IPS-18c (cell line): ENCODE data around the gene ME2.
"Not testable (repeated sequence)": the region's sequence is repeated elsewhere in the genome, so short reads cannot be mapped to it uniquely, and the experiment has no call there.

Experiments
- H3K4me3 ChIP-seq: 2 replicates; pipeline ENCODE4 v1.7.0; 2013; ENCODE audit warnings: low read depth, mild to moderate bottlenecking, low read length, moderate library complexity; ENCODE audit not compliant: insufficient read depth
- H3K9me3 ChIP-seq: one replicate; pipeline ENCODE4 v1.6.1; 2013; ENCODE audit warnings: mild to moderate bottlenecking, low read length, moderate library complexity; ENCODE audit not compliant: control insufficient read depth, insufficient read depth

The ME2 gene

DNA sequence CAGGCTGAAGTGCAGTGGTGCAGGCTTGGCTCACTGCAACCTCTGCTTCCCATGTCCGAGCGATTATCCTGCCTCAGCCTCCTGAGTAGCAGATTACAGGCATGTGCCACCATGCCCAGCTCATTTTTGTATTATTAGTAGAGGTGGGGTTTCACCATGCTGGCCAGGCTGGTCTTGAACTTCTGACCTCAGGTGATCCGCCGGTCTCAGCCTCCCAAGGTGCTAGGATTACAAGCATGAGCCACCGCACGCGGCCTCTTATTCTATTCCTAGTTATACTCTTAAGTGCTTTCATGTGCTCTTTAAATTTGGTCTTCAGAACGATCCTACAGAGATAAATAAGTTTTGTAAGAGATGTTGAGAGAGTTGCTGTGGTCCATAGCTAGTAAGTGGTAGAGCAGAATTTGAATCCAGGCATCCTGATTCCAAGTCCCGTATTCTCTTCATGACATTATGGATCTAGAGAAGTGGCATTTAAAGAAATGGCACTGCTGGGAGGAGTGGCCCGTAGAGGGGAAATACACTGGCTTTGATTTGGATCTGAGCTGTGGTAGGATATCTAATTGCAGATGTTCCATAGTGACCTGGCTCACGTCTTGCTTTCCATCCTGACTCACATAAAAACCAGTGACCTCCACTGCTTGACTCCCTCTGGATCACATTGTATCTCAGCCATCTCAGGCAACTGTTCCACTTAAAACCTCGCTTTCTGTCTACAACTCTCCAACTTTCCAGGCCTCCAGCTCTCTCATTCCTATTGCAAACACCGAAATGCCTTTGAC lies 22.8 kb upstream of the ME2 start:
- no peak overlapping the region for H3K4me3 ChIP-seq

DNA sequence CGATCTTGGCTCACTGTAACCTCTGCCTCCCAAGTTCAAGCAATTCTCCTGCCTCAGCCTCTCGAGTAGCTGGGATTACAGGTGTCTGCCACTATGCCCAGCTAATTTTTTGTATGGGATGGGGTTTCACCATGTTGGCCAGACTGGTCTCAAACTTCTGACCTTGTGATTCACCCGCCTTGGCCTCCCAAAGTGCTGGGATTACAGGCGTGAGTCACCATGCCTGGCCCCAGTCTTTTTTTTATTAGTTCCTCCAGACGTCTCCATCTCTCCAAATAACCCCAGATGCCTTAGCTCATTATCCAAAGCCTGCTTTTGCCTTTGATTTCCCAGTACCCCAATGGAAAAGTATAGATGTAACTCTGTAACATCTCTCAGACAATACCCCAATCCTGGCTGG lies 21.8 kb upstream of the ME2 start:
- not testable (repeated sequence) for H3K4me3 ChIP-seq

More for the DNA sequence above, 22.8 kb upstream of the ME2 start:
- H3K9me3 ChIP-seq, result no peaks in the 10 kb centered on the region

DNA sequence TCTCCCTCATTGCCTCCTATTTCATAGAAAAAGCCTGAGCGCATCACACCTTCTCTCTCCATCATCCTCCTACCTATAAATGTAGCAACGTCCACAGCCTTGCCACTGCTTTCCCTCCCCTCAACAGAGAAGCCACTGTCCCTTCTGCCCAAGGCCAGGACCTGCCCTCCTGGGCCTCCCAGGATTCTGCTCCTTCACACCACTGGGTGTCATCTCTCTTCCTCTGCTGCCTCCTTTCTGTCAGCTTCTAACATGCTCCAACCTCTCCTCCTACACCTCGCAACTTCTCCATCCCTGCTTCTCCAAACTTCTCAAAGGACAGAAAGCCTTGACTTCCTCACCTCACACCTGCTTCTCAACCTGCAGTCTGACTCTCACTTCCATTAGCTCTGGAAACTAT lies 21.2 kb upstream of the ME2 start:
- Histone ChIP-seq H3K4me3 (no peak overlapping the region), H3K9me3 (no peaks in the 10 kb centered on the region)

More for the DNA sequence above, 21.8 kb upstream of the ME2 start:
- H3K9me3 ChIP-seq, result not testable (repeated sequence)

DNA sequence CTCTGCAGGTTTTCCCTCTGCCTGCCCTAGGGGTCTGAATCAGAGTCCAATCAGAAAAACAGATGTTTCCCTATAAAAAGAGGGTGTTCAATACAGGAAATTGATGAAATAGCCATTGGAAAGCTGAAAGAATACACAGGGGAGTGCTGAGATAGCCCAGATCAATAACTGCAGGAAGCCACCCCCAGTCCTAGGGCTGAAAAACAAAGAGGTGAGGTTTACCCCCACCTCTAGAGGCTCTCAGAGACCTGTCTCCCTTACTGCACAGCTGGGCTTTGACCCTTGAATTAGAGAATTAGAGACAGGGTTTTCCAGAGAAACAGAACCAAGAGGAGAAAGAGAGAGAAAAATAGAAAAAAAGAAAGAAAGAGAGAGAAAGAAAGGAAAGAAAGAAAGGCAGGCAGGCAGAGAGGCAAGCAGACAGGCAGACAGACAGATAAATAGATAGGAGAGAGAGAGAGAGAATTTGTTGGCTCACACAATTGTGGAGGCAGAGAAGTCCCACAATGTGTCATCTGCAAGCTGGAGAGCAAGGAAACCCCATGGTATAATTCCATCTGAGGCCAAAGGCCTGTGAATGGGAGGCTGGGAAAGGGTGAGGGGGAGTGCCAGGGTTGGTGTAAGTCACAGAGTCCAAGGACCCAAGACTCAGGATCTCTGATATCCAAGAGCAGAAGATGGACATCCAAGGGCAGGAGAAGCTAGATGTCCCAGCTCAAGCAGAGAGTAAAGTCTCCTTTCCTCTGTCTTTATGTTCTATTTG lies 18.9 kb upstream of the ME2 start:
- Histone ChIP-seq H3K9me3 (no peaks in the 10 kb centered on the region), H3K4me3 (no peak overlapping the region)

DNA sequence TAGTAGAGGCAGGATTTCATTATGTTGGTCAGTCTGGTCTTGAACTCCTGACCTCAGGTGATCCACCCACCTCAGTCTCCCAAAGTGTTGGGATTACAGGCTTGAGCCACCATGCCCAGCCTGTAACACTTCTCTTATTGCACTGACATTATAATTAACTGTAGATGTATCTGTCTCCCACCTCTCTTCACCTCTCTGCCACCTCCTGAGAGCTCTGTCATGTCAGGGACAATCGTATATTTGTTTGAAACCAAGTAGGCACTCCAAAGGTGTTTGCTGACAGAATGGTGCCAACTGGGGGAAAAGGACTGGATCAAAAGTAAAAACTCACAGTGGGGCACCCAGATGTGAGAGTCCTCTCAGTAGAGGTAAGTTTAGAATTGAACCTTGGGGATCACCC lies 17.3 kb upstream of the ME2 start:
- Histone ChIP-seq H3K9me3 (no peaks in the 10 kb centered on the region), H3K4me3 (no peak overlapping the region)

DNA sequence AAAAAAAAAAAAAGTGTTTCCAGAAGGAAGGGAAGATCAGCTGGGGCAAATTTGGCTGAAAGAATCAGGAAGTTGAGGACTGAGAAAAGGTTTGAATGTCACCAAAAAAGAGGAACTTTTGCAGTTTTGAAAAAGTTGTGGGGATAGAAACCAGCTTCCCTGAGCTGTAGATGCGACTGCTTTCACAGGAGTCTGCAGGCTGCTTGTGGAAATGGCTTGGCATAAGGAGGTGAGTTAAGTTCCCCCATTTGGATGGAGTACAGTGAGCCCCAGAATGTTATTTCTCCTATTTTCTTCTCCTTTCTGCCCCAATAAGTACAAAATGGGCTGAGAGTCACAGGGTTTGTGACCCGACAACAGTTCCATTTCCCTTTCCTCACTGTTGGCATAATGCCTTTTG lies 16.5 kb upstream of the ME2 start:
- Histone ChIP-seq H3K9me3 (no peaks in the 10 kb centered on the region), H3K4me3 (no peak overlapping the region)

DNA sequence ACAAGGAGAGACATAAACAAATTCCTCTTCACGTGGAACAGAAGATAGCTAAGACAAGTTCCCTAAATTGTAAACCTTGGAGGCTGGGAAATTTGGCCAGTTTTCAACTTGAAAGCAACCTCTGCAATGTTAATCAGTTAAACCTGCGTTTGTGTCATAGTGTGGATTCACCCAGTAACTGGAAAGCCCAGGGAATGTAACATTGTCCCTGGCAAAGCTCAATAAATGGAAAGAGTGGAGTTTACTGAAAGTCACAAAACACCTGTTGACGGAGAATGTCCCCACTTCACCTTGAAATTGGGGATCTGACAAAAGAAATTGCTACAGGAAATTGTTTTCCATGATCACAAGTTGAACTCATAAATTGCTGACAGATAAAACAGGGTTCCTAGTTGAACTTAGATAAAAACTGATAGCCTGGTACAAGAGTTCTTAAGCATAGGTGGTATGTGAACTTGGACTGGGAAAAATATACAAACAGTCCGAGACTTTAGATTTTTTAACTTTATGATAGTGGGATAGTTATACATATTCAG lies 15.0 kb upstream of the ME2 start:
- no peaks in the 10 kb centered on the region for H3K9me3 ChIP-seq
- H3K4me3 ChIP-seq, result no peak overlapping the region

DNA sequence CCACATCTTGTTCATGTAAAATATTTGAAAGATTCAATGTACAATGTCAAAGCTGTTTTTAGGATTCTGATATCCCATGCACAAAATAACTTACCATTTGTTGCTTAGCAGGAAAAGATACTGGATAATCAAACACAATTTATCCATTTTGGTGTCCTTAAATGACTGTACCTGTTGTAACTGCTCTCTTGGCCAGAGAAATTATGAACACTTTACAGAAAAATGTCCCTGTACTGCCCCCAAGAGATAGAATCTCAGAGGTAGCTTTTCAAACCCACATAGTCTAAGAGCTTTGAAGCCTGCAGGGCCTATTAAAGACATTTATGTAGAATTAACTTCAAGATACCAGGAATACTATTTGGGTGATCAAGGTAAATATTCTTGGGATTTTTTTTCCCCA lies 12.2 kb upstream of the ME2 start:
- Histone ChIP-seq H3K4me3 (no peak overlapping the region), H3K9me3 (no peaks in the 10 kb centered on the region)

DNA sequence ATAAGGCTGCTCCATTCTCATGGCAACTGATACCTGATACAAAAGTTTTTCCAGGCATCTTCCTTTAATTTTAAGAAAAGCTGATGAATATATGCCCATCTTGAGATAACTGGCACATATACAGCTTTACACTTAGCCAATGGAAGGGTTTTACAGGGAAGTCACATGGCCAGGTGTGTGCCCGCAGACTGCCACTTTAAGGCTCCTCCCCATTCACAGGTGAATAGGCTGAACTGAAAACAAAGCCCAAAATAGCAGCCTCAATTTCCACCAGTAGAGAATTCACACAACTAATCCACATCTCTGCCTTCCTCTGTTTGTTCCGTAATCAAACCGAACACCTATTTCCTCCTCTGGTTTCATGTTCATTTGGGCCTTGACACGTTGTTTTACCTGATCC lies 9.8 kb upstream of the ME2 start:
- Histone ChIP-seq H3K9me3 (no peaks in the 10 kb centered on the region), H3K4me3 (no peak overlapping the region)

DNA sequence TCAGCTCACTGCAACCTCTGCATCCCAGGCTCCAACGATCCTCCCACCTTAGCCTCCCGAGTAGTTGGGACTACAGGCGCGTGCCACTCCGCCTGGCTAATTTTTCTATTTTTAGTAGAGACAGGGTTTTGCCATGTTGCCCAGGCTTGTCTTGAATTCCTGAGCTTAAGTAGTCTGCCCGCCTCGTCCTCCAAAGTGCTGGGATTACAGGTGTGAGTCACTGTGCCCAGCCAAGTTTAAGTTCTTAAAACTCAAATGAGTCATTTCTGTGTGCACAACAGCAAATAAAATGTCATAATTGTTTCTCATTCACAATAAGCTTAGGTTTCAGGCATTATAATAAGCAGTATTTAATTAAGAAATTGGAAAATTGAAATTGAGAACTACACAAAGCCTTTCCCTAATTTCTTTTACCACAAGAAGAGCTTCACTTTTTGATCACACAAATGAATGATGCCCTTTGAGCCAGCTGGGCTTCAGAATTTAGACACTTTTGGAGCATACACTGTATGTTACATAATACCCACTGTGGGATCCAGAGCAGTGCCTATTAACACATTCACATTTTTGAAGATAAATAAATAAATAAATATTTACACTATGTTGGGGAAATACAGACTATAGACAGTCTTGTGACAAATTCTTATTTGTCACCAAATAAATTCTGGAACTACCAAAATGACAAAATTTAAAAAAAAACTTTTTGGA lies 8.6 kb upstream of the ME2 start:
- Histone ChIP-seq H3K4me3 (no peak overlapping the region), H3K9me3 (no peaks in the 10 kb centered on the region)

DNA sequence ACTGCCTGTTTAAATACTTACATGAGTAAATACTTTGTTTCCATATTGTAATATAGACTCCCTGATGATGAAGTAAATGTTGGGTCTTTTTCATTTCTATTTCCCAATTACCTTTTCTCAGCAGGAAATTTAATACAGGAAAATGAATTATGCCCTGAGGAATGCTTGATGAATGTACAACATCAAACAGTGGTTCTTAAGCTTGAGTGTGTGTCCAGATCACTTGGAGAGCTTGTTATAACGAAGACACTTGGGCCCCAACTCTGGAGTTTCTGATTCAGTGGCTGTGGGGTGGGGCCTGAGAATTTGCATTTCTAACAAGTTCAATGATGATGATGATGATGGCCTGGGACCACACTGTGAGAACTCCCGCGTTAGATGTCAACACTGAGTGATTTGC lies 7.1 kb upstream of the ME2 start:
- H3K9me3 ChIP-seq, result no peaks in the 10 kb centered on the region
- H3K4me3 ChIP-seq, result no peak overlapping the region

DNA sequence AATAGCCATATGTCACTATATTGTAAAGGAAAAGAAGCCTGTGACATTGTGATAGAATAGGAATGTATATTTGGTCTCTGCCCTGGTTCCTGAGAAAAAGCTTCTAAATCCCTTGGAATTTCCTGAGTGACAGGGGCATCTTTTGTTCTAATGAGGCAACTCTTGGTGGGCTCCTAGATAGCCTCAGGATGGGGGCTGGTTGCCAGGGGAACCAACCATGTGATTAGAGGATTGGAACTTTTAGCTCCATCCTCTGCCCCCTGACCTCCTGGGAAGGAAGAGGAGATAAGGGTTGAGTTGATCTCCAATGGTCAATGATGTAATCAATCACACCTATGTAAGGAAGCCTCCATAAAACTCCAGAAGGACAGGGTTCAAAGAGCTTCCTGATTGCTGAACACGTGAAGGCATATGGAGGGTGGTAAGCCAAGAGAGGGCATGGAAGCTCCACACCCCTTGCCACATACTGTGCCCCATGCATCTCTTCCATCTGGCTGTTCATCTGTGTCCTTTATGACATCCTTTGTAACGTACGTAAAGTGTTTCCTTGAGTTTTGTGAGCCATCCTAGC lies 2.9 kb upstream of the ME2 start:
- H3K9me3 ChIP-seq, result peaks cover 2% of the 10 kb centered on the region
- H3K4me3 ChIP-seq, result no peak overlapping the region

DNA sequence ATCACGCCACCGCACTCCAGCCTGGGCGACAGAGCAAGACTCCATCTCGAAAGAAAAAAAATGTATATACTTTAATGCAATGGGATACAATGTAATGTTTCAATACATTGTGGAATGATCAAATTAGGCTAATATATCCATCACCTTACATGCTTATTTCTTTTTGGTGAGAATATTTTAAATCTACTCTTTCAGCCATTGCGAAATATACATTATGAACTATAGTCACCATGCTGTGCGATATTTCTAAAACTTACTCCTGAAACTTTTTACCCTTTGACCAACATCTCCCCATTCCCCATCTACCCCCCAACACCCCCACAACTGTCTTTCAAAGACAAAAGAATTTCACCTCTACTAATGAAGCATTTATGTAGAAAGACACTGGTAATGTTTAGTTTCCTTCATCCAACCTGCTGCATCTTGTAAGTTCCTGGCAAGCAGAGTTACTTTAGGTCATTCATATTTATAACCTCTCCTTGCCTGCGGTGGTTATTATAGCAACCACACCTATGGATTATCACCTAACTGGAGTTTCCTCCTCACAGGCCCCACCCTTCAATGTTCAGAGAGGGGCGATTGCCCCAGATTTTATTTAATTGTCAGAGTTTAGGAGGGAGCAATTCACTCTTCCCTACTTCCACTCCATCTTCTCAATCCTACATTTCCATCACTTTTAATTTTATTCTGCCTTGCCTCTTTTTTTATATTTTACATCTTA lies 1.2 kb upstream of the ME2 start:
- peaks cover 2% of the 10 kb centered on the region for H3K9me3 ChIP-seq
- no peak overlapping the region for H3K4me3 ChIP-seq

DNA sequence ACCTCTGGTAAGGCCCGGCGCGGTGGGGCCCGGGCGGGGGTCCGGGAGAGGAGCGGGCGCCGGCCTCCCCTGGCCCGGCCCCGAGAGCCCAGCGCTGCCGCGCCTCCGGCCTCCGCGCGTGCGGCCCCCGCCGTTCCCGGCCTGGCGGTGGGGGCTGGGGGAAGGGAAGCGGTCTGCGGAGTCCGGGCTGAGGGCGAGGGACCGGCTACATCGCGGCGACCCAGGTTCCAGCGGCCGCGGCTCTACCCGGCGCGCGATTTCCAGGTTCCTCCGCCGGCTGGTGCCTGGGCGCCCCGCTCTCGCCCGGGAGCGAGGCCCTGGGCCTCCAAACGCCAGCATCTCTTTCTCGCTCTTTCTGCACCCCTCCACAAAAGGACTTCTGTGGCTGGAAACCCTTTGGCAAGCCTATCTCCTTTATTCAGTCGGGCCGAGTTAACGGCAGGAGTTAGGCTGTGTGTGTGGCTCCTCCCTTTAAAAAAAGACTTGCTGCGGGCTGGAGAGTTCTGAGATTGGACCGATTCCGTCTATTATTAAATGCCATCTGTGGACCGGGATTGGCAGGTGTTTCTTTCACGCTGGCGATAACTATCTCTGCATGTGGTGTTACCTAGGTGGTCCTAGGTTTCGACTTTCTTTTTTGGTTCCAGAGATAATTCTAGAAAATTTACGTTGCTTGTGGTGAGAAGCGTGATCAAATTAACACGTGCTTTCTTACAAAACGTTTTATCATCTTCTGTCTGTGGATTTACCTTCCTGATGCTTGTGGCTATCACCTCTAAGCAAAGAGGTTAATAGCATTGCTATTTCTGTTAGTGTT lies 592 bp downstream of the ME2 start:
- peak overlapping the region; percentile 85 for H3K4me3 ChIP-seq
- H3K9me3 ChIP-seq, result peaks cover 2% of the 10 kb centered on the region

DNA sequence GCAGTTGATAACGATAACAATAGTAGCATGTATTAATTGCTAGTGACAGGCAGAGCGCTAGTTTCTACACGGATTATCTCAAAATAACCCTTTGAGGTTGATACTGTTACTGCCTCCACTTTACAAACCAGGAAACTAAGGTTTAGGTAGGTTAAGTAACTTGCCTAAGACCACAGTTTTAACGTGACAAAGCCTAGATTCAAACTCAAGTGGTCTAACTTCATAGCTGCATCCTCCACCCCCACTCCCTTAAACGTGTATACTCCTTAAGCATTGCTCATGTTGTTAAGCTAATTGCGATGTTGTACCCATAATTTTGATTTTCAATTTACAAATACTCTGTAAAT lies 1.2 kb downstream of the ME2 start:
- Histone ChIP-seq H3K9me3 (peaks cover 2% of the 10 kb centered on the region), H3K4me3 (peak overlapping the region; percentile 85)

DNA sequence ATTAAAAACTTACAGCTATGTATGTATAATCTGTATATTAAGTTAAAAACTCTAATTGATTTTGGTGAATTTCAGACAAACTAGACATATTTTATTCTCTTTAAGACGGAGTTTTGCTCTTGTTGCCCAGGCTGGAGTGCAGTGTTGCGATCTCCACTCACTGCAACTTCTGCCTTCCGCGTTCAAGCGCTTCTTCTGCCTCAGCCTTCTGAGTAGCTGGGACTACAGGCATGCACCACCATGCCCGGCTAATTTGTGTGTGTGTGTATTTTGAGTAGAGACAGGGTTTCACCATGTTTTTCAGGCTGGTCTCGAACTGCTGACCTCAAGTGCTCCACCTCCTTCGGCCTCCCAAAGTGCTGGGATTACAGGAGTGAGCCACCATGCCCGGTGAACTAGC lies 2.0 kb downstream of the ME2 start:
- H3K9me3 ChIP-seq, H3K4me3 ChIP-seq: not testable (repeated sequence)
